Gastrocnemius medialis (tissue), 4 donors: Measurements from ENCODE around the gene CDC14B.

ENCODE experiments used
- CTCF ChIP-seq, 5 experiments: fragments of 450-650 bp in 3 of 5; fragments of 200-600 bp in 2 of 5; sonication (generic) in 2 of 5; IDR thresholded peaks in 4 of 5; conservative IDR thresholded peaks in 1 of 5; 1 replicate in 4 of 5; 2 replicates in 1 of 5; pipeline ENCODE4 v1.5.1; 2016 to 2019; ENCODE audit warnings: antibody characterized with exemption in 5 of 5, mild to moderate bottlenecking in 3 of 5, moderate library complexity in 3 of 5
- POLR2A ChIP-seq, 2 donors: fragments of 450-650 bp; IDR thresholded peaks; one replicate each; pipeline ENCODE4 v1.6.1; 2017; ENCODE audit warnings: antibody characterized with exemption in 2 of 2, mild to moderate bottlenecking in 2 of 2, moderate library complexity in 2 of 2

- no peak for TF ChIP-seq POLR2A (IDR thresholded peaks at IDR 0.05)
- no peak for TF ChIP-seq CTCF (IDR thresholded peaks at IDR 0.05 in 4 of 5, conservative IDR thresholded peaks at IDR 0.05 in 1 of 5)
Measured at GRCh38 chr9:96494215-96494800, 125.3 kb downstream of the CDC14B start.
